Mammary epithelial cell (primary cell): ENCODE measurements around the gene COQ10A.

Experiments used
- CTCF ChIP-seq, 2 donors: IDR thresholded peaks in 1 of 2; conservative IDR thresholded peaks in 1 of 2; 2 replicates each; pipeline ENCODE4 v1.5.1; 2011 to 2012; ENCODE audit warnings: inconsistent platforms in 2 of 2, low read length in 2 of 2, mild to moderate bottlenecking in 2 of 2, control low read depth in 1 of 2, low read depth in 1 of 2; ENCODE audit not compliant: insufficient read depth in 1 of 2; ENCODE audit errors: extremely low read depth in 1 of 2
- EZH2 ChIP-seq: IDR thresholded peaks from 2 replicates; pipeline ENCODE4 v1.6.1; 2012; ENCODE audit warnings: low read length, inconsistent platforms, borderline replicate concordance

- TF ChIP-seq CTCF (conservative IDR thresholded peaks at IDR 0.05 in 1 of 2, IDR thresholded peaks at IDR 0.05 in 1 of 2; ENCODE audit: extremely low read depth in 1 of 2, insufficient read depth in 1 of 2, low read depth in 1 of 2, low read length in 2 of 2) (no peak), EZH2 (no peak)
These were observed 31.9 kb upstream of the COQ10A start for GRCh38 chr12:56234746-56235436.
